Right lobe of liver (tissue), 6 donors: Measurements from ENCODE around the gene GIMAP2. TPM values are rescaled to one million over a fixed set of nuclear protein-coding genes. Genes with fewer than 3 reads are reported as not detected.

Experiments
- ATAC-seq, 4 donors: fragments of 200-7000 bp; cut with Tn5 transposase; one replicate each; pipeline ENCODE4 v1.9.1; 2020; ENCODE audit warnings: mild to moderate bottlenecking in 4 of 4, moderate library complexity in 4 of 4
- DNase-seq, 3 donors: peaks; one replicate each; pipeline ENCODE4 v3.0.0-alpha.2; 2020
- H3K27ac ChIP-seq, 3 donors: fragments of 200-600 bp; one replicate each; pipeline ENCODE4 v1.8.0; 2022
- H3K27me3 ChIP-seq, 2 donors: fragments of 200-600 bp; one replicate each; pipeline ENCODE4 v1.8.0; 2022
- H3K36me3 ChIP-seq, 4 donors: fragments of 200-600 bp; sonication (generic) in 1 of 4; one replicate each; pipeline versions ENCODE4 v1.5.1 to v1.8.0; 2017 to 2022; ENCODE audit warnings: control low read depth in 1 of 4
- H3K4me1 ChIP-seq, 4 donors: fragments of 200-600 bp; sonication (generic) in 1 of 4; one replicate each; pipeline versions ENCODE4 v1.5.1 to v1.8.0; 2017 to 2022; ENCODE audit warnings: control low read depth in 1 of 4
- H3K4me3 ChIP-seq, 3 donors: fragments of 200-600 bp; one replicate each; pipeline ENCODE4 v1.8.0; 2022
- H3K9me3 ChIP-seq, 4 donors: fragments of 200-600 bp; sonication (generic) in 1 of 4; one replicate each; pipeline versions ENCODE4 v1.5.1 to v1.8.0; 2017 to 2022; ENCODE audit warnings: control low read depth in 1 of 4
- POLR2A ChIP-seq: fragments of 450-650 bp; IDR thresholded peaks from one replicate; pipeline ENCODE4 v1.6.1; 2017; ENCODE audit warnings: antibody characterized with exemption, mild to moderate bottlenecking
- WGBS: methylation state at CpG from one replicate; pipeline ENCODE4 v1.1.6; 2018; ENCODE audit warnings: low coverage, low lambda C conversion rate; ENCODE audit not compliant: insufficient coverage; ENCODE audit errors: missing lambda C conversion rate; 5-methylcytosine and 5-hydroxymethylcytosine counted together
- intact Hi-C, 2 donors: fragments of 100-400 bp; cut with DNase I; formaldehyde crosslinking; loops; one replicate each; pipeline versions ENCODE4 v1.11.2 to v1.14.1; 2022
- total RNA-seq, 6 experiments: library from RNA; depleted of rRNA in 2 of 6; stranded (reverse); fragments of >200 nt in 2 of 6; fragmentation: NEBNext Ultra II Directional in 3 of 6; extraction: Animal tissue kit (Norgen Biotek cat#: 25700) in 3 of 6; gene quantifications; one replicate each; pipeline versions ENCODE4 v1.1.0 to v1.2.4, GENCODE V29; 2016 to 2023
- TF ChIP-seq, protein P1 (sequence below), 4 donors: fragments of 200-600 bp in 3 of 4; fragments of 450-650 bp in 1 of 4; IDR thresholded peaks; one replicate each; pipeline versions ENCODE4 v1.5.1 to v1.8.0; 2016 to 2022; ENCODE audit warnings: antibody characterized with exemption in 4 of 4, mild to moderate bottlenecking in 2 of 4
- donor health status: DM: no; HTN: yes; CAD: no.
- donor health status: DM: no; HTN: no; CAD: no.
- donor health status: DM: no; HTN: no; CAD: no.
- donor health status: DM: no; HTN: yes; CAD: no.
- donor health status: DM: no; HTN: yes; CAD: no.

The GIMAP2 gene
- total RNA-seq, 6 experiments from 2014 or later, result 4.8 to 7.4 (median 5.7) TPM

DNA sequence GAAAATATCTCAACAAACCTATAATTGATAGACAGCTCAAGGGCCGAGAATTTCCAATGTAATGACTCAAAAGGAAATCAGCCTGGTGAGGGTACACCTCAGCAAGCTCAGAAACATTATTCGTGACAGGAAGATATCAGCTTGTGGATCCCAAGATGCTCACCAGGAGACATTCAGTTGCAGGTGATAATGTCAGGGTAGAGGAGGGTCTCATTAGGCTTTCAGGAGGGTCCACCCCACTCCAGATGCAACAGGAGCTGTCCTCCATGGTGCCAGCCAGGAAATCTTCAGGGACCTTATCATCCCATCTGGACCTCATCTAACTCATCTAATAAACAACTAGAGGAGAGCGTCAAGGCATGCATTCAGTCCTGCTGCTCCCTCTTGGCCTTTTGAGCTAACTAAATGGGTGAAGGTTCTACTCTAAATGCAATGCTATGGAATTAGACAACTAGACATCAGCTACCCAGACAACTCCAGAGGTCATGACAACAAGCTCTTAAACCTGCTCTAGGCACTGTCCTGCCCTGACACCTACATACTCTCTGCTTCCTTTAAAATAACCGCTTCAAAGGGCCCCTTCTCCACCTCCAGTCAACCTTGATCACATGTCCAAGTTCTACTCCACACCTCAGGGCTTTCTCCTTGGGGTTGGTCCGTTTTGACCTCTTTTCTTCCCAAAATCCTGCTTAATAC is 47.4 kb downstream of the GIMAP2 start:
- intact Hi-C loops, result no loop called here
- DNase-seq, result no peak
- no peaks in the 10 kb centered on the region for H3K36me3 ChIP-seq
- no peak for ATAC-seq
- TF ChIP-seq, protein P1, sequence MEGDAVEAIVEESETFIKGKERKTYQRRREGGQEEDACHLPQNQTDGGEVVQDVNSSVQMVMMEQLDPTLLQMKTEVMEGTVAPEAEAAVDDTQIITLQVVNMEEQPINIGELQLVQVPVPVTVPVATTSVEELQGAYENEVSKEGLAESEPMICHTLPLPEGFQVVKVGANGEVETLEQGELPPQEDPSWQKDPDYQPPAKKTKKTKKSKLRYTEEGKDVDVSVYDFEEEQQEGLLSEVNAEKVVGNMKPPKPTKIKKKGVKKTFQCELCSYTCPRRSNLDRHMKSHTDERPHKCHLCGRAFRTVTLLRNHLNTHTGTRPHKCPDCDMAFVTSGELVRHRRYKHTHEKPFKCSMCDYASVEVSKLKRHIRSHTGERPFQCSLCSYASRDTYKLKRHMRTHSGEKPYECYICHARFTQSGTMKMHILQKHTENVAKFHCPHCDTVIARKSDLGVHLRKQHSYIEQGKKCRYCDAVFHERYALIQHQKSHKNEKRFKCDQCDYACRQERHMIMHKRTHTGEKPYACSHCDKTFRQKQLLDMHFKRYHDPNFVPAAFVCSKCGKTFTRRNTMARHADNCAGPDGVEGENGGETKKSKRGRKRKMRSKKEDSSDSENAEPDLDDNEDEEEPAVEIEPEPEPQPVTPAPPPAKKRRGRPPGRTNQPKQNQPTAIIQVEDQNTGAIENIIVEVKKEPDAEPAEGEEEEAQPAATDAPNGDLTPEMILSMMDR (IDR thresholded peaks at IDR 0.05), result no peak
- no peak for TF ChIP-seq POLR2A
- no peaks in the 10 kb centered on the region for H3K9me3 ChIP-seq
- no peak overlapping the region for H3K27ac ChIP-seq
- H3K4me1 ChIP-seq, result peaks cover 0 to 3% (median 0%) of the 10 kb centered on the region in 4 donors
- no peak overlapping the region for H3K4me3 ChIP-seq
- 68% methylated on average over 4 of the region's 5 CpGs for WGBS
- no peaks in the 10 kb centered on the region for H3K27me3 ChIP-seq

DNA sequence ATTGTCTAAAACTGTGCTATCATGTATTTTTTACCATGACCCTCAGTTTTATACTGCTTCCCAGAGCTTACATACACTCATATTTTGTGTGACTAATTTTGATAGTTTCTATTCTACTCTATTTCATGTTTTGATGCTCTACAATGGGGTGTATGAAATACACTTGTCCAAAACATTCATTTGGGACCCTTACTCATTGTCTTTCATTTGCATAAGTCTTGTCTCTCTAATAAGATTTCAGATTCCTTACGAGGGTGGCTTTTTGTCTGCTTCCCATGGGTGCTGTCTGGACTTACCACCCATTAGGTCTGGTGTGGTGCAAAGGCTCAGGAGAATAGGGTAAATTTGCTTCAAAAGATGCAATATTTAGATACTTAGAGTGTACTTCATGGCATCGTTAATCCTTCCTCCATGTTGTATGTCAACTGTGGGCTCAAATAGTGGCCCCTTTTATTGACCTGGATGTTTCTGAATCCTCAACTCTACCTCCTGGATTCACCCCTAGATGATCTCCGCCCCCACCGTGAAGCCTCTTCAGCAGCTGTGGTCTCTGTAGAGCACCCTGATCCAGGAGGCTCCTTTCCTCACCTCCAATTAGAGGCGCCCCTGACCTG is 48.1 kb downstream of the GIMAP2 start:
- intact Hi-C loops, result no loop called here
- no peak overlapping the region for H3K27ac ChIP-seq

DNA sequence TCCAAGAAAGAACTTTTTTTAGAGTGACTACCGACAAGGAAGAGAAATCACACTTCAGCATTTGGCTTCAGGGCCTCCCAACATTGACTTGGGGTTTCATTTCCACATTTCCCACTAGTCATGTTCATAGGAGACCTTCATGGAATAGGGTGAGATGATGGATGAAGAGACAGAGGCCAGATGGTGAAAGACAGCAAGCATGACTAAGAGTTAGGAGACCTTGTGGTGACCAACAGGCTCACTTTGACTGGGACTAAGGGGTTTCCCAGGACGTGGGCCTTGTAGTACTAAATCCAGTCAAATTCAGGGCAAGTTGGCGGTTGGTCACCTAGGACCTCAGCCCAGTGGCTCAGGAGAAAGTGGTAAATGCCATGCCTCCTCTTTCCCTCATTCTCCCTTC is 48.7 kb downstream of the GIMAP2 start:
- no peak for DNase-seq
- H3K4me1 ChIP-seq, result peaks cover 0 to 10% (median 1%) of the 10 kb centered on the region in 4 donors
- no peak overlapping the region for H3K27ac ChIP-seq
- WGBS, result 78% methylated on average over 3 of the region's 3 CpGs
- H3K4me3 ChIP-seq, result no peak overlapping the region
- ATAC-seq, result no peak
- H3K27me3 ChIP-seq, result no peaks in the 10 kb centered on the region
- intact Hi-C loops, result no loop called here
- H3K9me3 ChIP-seq, result no peaks in the 10 kb centered on the region
- no peaks in the 10 kb centered on the region for H3K36me3 ChIP-seq
- no peak for TF ChIP-seq POLR2A
- TF ChIP-seq, protein P1 (IDR thresholded peaks at IDR 0.05), result no peak

More for the DNA sequence above, 48.1 kb downstream of the GIMAP2 start:
- H3K27me3 ChIP-seq, result no peaks in the 10 kb centered on the region
- TF ChIP-seq, protein P1 (IDR thresholded peaks at IDR 0.05), result no peak
- TF ChIP-seq POLR2A, result no peak
- H3K9me3 ChIP-seq, result no peaks in the 10 kb centered on the region
- WGBS, result 75% methylated on average over 1 of the region's 5 CpGs
- no peak for DNase-seq
- H3K4me1 ChIP-seq, result peaks cover 0 to 5% (median 0%) of the 10 kb centered on the region in 4 donors
- H3K36me3 ChIP-seq, result no peaks in the 10 kb centered on the region
- no peak overlapping the region for H3K4me3 ChIP-seq
- ATAC-seq, result no peak

DNA sequence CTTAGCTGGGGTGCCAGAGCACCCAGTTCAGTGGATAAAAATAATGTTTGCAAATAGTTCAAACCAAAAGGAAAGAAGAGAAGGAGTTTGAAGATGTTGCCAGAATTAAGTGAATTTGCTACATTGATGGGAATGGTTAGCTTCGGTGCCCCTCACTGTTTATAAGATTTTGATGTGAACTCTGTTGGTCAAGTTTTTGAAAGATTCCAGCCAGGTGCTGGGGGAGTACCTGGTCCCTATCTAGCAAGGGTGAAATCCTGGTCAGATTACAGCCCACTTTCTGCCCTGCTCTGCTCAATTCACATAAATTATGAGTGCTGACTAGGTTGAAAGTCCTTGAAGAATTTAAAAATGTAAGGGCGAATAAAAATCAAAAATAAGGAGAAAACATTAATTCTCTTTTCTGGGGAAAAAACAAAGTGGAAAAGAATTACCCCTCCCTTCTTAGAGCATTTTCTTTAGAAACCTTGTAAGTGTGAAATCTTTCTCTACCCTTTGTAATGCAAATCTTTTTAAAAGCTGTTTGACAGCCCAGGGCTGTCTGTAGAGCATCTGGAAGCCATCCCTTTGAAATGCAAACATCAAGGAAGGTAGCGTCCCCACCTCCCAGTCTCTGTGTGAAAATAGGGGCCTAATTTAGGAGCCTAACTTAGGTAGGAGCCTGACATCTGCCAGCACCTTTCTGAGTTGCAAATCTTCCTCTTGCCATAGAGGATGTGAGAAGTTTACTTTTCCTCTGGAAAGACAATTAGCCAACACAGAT is 50.3 kb downstream of the GIMAP2 start:
- Histone ChIP-seq H3K27ac (no peak overlapping the region), H3K27me3 (no peaks in the 10 kb centered on the region), H3K9me3 (no peaks in the 10 kb centered on the region), H3K4me3 (no peak overlapping the region), H3K4me1 (peaks cover 0 to 18% (median 3%) of the 10 kb centered on the region in 4 donors), H3K36me3 (no peaks in the 10 kb centered on the region)
- DNase-seq, result no peak
- WGBS, result 84% methylated on average over 3 of the region's 3 CpGs
- TF ChIP-seq, protein P1 (IDR thresholded peaks at IDR 0.05), result no peak
- TF ChIP-seq POLR2A, result no peak
- intact Hi-C loops, result no loop called here
- no peak for ATAC-seq
